Panc1 (cell line): Measurements from ENCODE around the gene CLSTN2. TPM values are rescaled to one million over a fixed set of nuclear protein-coding genes. Genes with fewer than 3 reads are reported as not detected.

Source experiments
- ATAC-seq: fragments of 200-7000 bp; cut with Tn5 transposase; 2 replicates; pipeline ENCODE4 v1.9.1; 2020; ENCODE audit warnings: mild to moderate bottlenecking, moderate library complexity
- BruUV-seq: library from RNA; stranded (reverse); fragments of 400-500 nt; replicated peaks from 2 replicates; lab custom pipeline; 2021; lab: Mats Ljungman, UMichigan
- CTCF ChIA-PET: fragments of 300-600 bp; sonication (Branson Sonifier 250); formaldehyde crosslinking; loops from one replicate; lab custom pipeline; 2022; ENCODE audit warnings: antibody characterized with exemption; lab: Charles Lee
- POLR2A ChIA-PET: fragments of 300-600 bp; sonication (Branson Sonifier 250); formaldehyde crosslinking; loops from one replicate; lab custom pipeline; 2022; ENCODE audit warnings: antibody characterized with exemption; lab: Charles Lee
- DNase-seq: peaks from one replicate; pipeline ENCODE4 v3.0.0-alpha.2; 2010; ENCODE audit warnings: low read depth, low spot score
- H3K27ac ChIP-seq: 2 replicates; pipeline ENCODE4 v1.5.1; 2011; ENCODE audit warnings: mild to moderate bottlenecking, low read length, inconsistent platforms
- H3K27me3 ChIP-seq: fragments of 200-500 bp; sonication (Bioruptor generic); 2 replicates; pipeline ENCODE4 v1.6.0; 2014; ENCODE audit warnings: low read length, inconsistent platforms; ENCODE audit not compliant: control insufficient read depth, insufficient read depth
- H3K36me3 ChIP-seq: fragments of 200-500 bp; sonication (Bioruptor generic); 2 replicates; pipeline ENCODE4 v1.5.1; 2014; ENCODE audit warnings: inconsistent platforms, mild to moderate bottlenecking, low read length, moderate library complexity; ENCODE audit not compliant: control insufficient read depth, insufficient read depth
- H3K4me1 ChIP-seq: 2 replicates; pipeline ENCODE4 v1.5.1; 2011; ENCODE audit warnings: inconsistent platforms, mild to moderate bottlenecking, low read length, moderate library complexity; ENCODE audit not compliant: control insufficient read depth, insufficient read depth
- H3K4me3 ChIP-seq, 2 experiments: 2 replicates each; pipeline ENCODE4 v1.5.1; 2011 to 2012; ENCODE audit warnings: low read depth in 2 of 2, low read length in 2 of 2, mild to moderate bottlenecking in 2 of 2, inconsistent platforms in 1 of 2, moderate library complexity in 1 of 2
- H3K9me3 ChIP-seq: fragments of 200-500 bp; sonication (Bioruptor generic); 2 replicates; pipeline ENCODE4 v1.5.1; 2014; ENCODE audit warnings: low read depth, mild to moderate bottlenecking, inconsistent platforms, low read length, moderate library complexity; ENCODE audit not compliant: control insufficient read depth, insufficient read depth
- CTCF ChIP-seq: fragments of 450-650 bp; IDR thresholded peaks from 2 replicates; pipeline ENCODE4 v1.5.1; 2017; ENCODE audit warnings: mild to moderate bottlenecking
- POLR2AphosphoS5 ChIP-seq: IDR thresholded peaks from 2 replicates; pipeline ENCODE4 v1.6.1; 2012; ENCODE audit warnings: mild to moderate bottlenecking, low read depth, low read length, moderate library complexity
- SIN3A ChIP-seq: IDR thresholded peaks from 2 replicates; pipeline ENCODE4 v1.6.1; 2012; ENCODE audit warnings: low read depth, mild to moderate bottlenecking, low read length, moderate library complexity, borderline replicate concordance; ENCODE audit not compliant: insufficient read depth
- TCF7L2 ChIP-seq: IDR thresholded peaks from 2 replicates; pipeline ENCODE4 v1.6.1; 2011; ENCODE audit warnings: mild to moderate bottlenecking, low read depth, low read length, inconsistent platforms
- in situ Hi-C: cut with HindIII; loops from 2 replicates; pipeline ENCODE4 v1.10.0; 2016; ENCODE audit warnings: low sequenced_read_pairs, low pct_unique_long_range_greater_than_20kb
- intact Hi-C: fragments of 100-400 bp; cut with micrococcal nuclease; formaldehyde crosslinking; loops from one replicate; pipeline ENCODE4 v1.10.0; 2022; ENCODE audit not compliant: unreplicated experiment
- total RNA-seq: library from RNA; stranded (reverse); gene quantifications from one replicate; pipeline ENCODE4 v1.2.1, GENCODE V29; 2021; ENCODE audit not compliant: unreplicated experiment
- TF ChIP-seq, protein P1 (sequence below), 2 experiments: IDR thresholded peaks; 2 replicates each; pipeline ENCODE4 v1.6.1; 2011 to 2012; ENCODE audit warnings: low read depth in 2 of 2, control low read depth in 1 of 2, low read length in 1 of 2, mild to moderate bottlenecking in 1 of 2, moderate library complexity in 1 of 2; ENCODE audit not compliant: insufficient read depth in 1 of 2

CLSTN2 gene
- total RNA-seq, 1 experiment from 2014 or later = 0.03 TPM

DNA sequence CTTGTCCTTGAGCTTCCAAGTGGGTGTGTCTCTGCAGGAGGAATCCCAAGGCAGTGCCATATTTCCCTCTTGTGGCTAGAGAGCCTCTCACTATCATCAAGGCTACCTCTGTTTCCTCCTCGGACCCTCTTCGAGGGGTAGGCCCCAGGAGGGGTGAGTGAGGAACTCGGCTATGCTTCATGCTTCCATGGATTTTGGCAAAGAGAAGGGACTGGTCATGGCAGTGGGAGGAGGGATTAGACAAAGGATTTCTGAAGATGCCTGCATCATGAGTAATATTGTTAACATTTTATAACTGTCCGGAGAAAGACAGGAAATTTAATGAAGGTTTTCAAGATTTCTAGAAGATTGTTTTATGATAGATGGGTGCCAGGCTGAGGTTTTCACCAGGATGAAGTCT is 241.5 kb downstream of the CLSTN2 start:
- H3K27ac ChIP-seq = no peak overlapping the region
- H3K36me3 ChIP-seq = no peaks in the 10 kb centered on the region
- H3K27me3 ChIP-seq = no peaks in the 10 kb centered on the region
- no peaks in the 10 kb centered on the region for H3K9me3 ChIP-seq
- TF ChIP-seq TCF7L2 (no peak), SIN3A (no peak), CTCF (no peak), POLR2AphosphoS5 (no peak)
- TF ChIP-seq, protein P1, sequence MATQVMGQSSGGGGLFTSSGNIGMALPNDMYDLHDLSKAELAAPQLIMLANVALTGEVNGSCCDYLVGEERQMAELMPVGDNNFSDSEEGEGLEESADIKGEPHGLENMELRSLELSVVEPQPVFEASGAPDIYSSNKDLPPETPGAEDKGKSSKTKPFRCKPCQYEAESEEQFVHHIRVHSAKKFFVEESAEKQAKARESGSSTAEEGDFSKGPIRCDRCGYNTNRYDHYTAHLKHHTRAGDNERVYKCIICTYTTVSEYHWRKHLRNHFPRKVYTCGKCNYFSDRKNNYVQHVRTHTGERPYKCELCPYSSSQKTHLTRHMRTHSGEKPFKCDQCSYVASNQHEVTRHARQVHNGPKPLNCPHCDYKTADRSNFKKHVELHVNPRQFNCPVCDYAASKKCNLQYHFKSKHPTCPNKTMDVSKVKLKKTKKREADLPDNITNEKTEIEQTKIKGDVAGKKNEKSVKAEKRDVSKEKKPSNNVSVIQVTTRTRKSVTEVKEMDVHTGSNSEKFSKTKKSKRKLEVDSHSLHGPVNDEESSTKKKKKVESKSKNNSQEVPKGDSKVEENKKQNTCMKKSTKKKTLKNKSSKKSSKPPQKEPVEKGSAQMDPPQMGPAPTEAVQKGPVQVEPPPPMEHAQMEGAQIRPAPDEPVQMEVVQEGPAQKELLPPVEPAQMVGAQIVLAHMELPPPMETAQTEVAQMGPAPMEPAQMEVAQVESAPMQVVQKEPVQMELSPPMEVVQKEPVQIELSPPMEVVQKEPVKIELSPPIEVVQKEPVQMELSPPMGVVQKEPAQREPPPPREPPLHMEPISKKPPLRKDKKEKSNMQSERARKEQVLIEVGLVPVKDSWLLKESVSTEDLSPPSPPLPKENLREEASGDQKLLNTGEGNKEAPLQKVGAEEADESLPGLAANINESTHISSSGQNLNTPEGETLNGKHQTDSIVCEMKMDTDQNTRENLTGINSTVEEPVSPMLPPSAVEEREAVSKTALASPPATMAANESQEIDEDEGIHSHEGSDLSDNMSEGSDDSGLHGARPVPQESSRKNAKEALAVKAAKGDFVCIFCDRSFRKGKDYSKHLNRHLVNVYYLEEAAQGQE (IDR thresholded peaks at IDR 0.05; ENCODE audit: insufficient read depth in 1 of 2, low read depth in 2 of 2, low read length in 1 of 2) = no peak
- no peak overlapping the region for H3K4me3 ChIP-seq
- ChIA-PET CTCF (no interaction called here), POLR2A (no interaction called here)
- DNase-seq (no peak), ATAC-seq (no peak)
- in situ Hi-C loops = no loop called here
- intact Hi-C loops = no loop called here
- H3K4me1 ChIP-seq = no peaks in the 10 kb centered on the region
- BruUV-seq = no TSS peak

GRCh38 chr3:140177943-140178342 is 243.0 kb downstream of the CLSTN2 start:
- Histone ChIP-seq H3K27me3 (no peaks in the 10 kb centered on the region), H3K4me1 (no peaks in the 10 kb centered on the region), H3K27ac (no peak overlapping the region), H3K9me3 (no peaks in the 10 kb centered on the region), H3K36me3 (no peaks in the 10 kb centered on the region), H3K4me3 (no peak overlapping the region)
- intact Hi-C loops (no loop called here), in situ Hi-C loops (no loop called here)
- no peak for TF ChIP-seq TCF7L2
- TF ChIP-seq, protein P1 (IDR thresholded peaks at IDR 0.05; ENCODE audit: insufficient read depth in 1 of 2, low read depth in 2 of 2, low read length in 1 of 2) = no peak
- TF ChIP-seq SIN3A = no peak
- no peak for TF ChIP-seq POLR2AphosphoS5
- TF ChIP-seq CTCF = no peak
- CTCF ChIA-PET = no interaction called here
- POLR2A ChIA-PET = no interaction called here
- BruUV-seq = no TSS peak
- DNase-seq (no peak), ATAC-seq (no peak)
